ENCODE data around the gene FBRSL1.
"Not testable (repeated sequence)": the region's sequence is repeated elsewhere in the genome, so short reads cannot be mapped to it uniquely, and the experiment has no call there.

GRCh38 chr12:132474799-132475303 is 15.1 kb upstream of the FBRSL1 start:
- not testable (repeated sequence) for TF ChIP-seq CTCF, POLR2A (IDR thresholded peaks at IDR 0.05)

Measured in heart left ventricle (tissue), 13 donors.